ENCODE data around the gene CCL20. TPM values are rescaled to one million over a fixed set of nuclear protein-coding genes. Genes with fewer than 3 reads are reported as not detected.
A peak's percentile ranks its signal among the peaks of the same experiment; 100 is the strongest.

The CCL20 gene
- total and polyA plus RNA-seq, 2 of the 13 experiments (the other 11 are each of a cell fraction or from before 2014, with no cell fraction given), result 223 to 903 TPM

DNA sequence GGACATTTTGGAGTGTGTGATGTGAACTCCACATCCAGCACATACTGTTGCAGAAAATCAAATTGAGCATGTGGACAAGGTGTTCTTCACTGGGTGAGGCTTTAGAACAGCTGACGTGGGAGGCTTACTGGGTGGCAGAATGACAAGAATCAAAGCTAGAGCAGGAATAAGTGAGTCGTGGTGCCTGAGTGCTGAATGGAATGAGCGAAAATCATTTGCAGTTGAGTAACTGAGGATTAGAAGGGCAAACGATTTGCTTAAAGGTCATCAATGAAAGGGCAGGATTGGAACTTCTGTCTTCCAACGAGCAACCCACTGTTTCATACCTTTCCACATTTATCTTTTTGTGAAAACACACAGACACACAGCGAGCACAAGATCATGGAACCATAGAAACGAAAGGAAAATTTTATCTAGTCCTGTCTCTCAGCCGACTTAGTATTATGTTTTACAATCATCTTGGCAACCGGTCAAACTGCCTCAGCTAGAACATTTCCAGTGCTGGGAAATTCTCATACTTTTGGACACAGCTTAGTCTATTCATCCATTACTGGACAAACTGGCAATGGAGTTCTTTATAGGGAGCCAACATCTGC lies 50.6 kb downstream of the CCL20 start:
- Histone ChIP-seq H3K4me3 (replicated peaks in 1 of 3; ENCODE audit: insufficient read depth in 1 of 3, low read depth in 2 of 3, low read length in 3 of 3) (no peak overlapping the region), H3K27me3 (ENCODE audit: control insufficient read depth in 1 of 2, insufficient read depth in 2 of 2, low read length in 2 of 2) (peaks cover 5 to 38% of the 10 kb centered on the region in 2 experiments; a peak in 4 of 5 replicates), H3K36me3 (replicated peaks in 1 of 2; ENCODE audit: control insufficient read depth in 1 of 2, insufficient read depth in 2 of 2, low read length in 2 of 2) (no peaks in the 10 kb centered on the region), H3K9me3 (ENCODE audit: low read length) (no peaks in the 10 kb centered on the region), H3K4me1 (ENCODE audit: insufficient read depth, low read length) (peaks cover 24% of the 10 kb centered on the region), H3K79me2 (ENCODE audit: insufficient read depth, low read length) (no peaks in the 10 kb centered on the region), H3K9ac (ENCODE audit: insufficient read depth, low read depth, low read length) (no peak overlapping the region), H3K4me2 (ENCODE audit: low read depth, low read length) (peak overlapping the region; percentile 20), H3K27ac (ENCODE audit: extremely low read length, insufficient read depth, low read length) (no peak overlapping the region), H2AFZ (ENCODE audit: low read length) (no peak overlapping the region), H4K20me1 (ENCODE audit: insufficient read depth, low read length) (no peaks in the 10 kb centered on the region)
- intact Hi-C loops (cut with micrococcal nuclease; ENCODE audit: unreplicated experiment), result no loop called here
- in situ Hi-C loops (cut with HindIII; ENCODE audit: extremely low pct_ligation_motif_present, low pct_unique_long_range_greater_than_20kb), result loop anchor here (5.0 kb wide), 1 partner anchor 97 kb away; no protein-coding TSS in a partner anchor
- POLR2A ChIA-PET, result no interaction called here
- DNase-seq (ENCODE audit: low spot score) (no peak), ATAC-seq (no peak), FAIRE-seq (no peak)
- CTCF ChIA-PET (ENCODE audit: low intra/inter-chr PET ratio, low total read pairs), result interaction anchor here (1.6 kb wide), 1 partner anchor 90 kb away, joined by 3 read pairs; no protein-coding TSS in a partner anchor
- WGBS (ENCODE audit: low lambda C conversion rate), result 30% methylated on average over 9 of the region's 9 CpGs
- BruUV-seq (replicated peaks), result no TSS peak
- no peak for TF ChIP-seq HMG20A (CRISPR knock-in tag; IDR thresholded peaks at IDR 0.05; ENCODE audit: borderline replicate concordance)
- TF ChIP-seq CCAR2 (optimal IDR thresholded peaks at IDR 0.05; ENCODE audit: low read depth, low read length), result no peak
- TF ChIP-seq KLF13 (CRISPR knock-in tag; IDR thresholded peaks at IDR 0.05), result no peak
- TF ChIP-seq ZNF318 (CRISPR knock-in tag; IDR thresholded peaks at IDR 0.05), result no peak
- TF ChIP-seq ZNF782 (CRISPR knock-in tag; IDR thresholded peaks at IDR 0.05; ENCODE audit: borderline replicate concordance), result no peak
- no peak for TF ChIP-seq ZNF101 (CRISPR knock-in tag; IDR thresholded peaks at IDR 0.05; ENCODE audit: borderline replicate concordance, low read depth)
- TF ChIP-seq, protein P1, sequence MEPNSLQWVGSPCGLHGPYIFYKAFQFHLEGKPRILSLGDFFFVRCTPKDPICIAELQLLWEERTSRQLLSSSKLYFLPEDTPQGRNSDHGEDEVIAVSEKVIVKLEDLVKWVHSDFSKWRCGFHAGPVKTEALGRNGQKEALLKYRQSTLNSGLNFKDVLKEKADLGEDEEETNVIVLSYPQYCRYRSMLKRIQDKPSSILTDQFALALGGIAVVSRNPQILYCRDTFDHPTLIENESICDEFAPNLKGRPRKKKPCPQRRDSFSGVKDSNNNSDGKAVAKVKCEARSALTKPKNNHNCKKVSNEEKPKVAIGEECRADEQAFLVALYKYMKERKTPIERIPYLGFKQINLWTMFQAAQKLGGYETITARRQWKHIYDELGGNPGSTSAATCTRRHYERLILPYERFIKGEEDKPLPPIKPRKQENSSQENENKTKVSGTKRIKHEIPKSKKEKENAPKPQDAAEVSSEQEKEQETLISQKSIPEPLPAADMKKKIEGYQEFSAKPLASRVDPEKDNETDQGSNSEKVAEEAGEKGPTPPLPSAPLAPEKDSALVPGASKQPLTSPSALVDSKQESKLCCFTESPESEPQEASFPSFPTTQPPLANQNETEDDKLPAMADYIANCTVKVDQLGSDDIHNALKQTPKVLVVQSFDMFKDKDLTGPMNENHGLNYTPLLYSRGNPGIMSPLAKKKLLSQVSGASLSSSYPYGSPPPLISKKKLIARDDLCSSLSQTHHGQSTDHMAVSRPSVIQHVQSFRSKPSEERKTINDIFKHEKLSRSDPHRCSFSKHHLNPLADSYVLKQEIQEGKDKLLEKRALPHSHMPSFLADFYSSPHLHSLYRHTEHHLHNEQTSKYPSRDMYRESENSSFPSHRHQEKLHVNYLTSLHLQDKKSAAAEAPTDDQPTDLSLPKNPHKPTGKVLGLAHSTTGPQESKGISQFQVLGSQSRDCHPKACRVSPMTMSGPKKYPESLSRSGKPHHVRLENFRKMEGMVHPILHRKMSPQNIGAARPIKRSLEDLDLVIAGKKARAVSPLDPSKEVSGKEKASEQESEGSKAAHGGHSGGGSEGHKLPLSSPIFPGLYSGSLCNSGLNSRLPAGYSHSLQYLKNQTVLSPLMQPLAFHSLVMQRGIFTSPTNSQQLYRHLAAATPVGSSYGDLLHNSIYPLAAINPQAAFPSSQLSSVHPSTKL (CRISPR knock-in tag; IDR thresholded peaks at IDR 0.05), result no peak
- no peak for TF ChIP-seq XBP1 (CRISPR knock-in tag; IDR thresholded peaks at IDR 0.05)
- TF ChIP-seq PCBP2 (optimal IDR thresholded peaks at IDR 0.05; ENCODE audit: low read depth, low read length, poor library complexity, severe bottlenecking), result no peak
- no peak for TF ChIP-seq ZNF232 (CRISPR knock-in tag; IDR thresholded peaks at IDR 0.05; ENCODE audit: borderline replicate concordance)
- no peak for TF ChIP-seq RFX1 (IDR thresholded peaks at IDR 0.05)
- TF ChIP-seq CREB3 (CRISPR knock-in tag; IDR thresholded peaks at IDR 0.05), result no peak
